HG03095 (cell line): ENCODE data around the gene MFNG.
A peak's percentile ranks its signal among the peaks of the same experiment; 100 is the strongest.

Source experiments
- ATAC-seq: cut with Tn5 transposase; IDR thresholded peaks from one replicate; pipeline ENCODE4 v1.9.1; 2021; ENCODE audit warnings: moderate library complexity; ENCODE audit not compliant: unreplicated experiment

Gene MFNG

GRCh38 chr22:37497062-37497599 lies 10.9 kb upstream of the MFNG start:
- no peak for ATAC-seq

GRCh38 chr22:37496651-37497050 lies 10.5 kb upstream of the MFNG start:
- ATAC-seq = no peak

GRCh38 chr22:37493979-37494378 lies 7.8 kb upstream of the MFNG start:
- no peak for ATAC-seq

- no peak for ATAC-seq
These were observed 6.5 kb upstream of the MFNG start for GRCh38 chr22:37492428-37493344.

GRCh38 chr22:37491559-37492427 lies 5.6 kb upstream of the MFNG start:
- no peak for ATAC-seq

GRCh38 chr22:37491106-37491505 lies 4.9 kb upstream of the MFNG start:
- no peak for ATAC-seq

GRCh38 chr22:37489983-37490382 lies 3.8 kb upstream of the MFNG start:
- ATAC-seq = no peak

GRCh38 chr22:37488337-37489135 lies 2.4 kb upstream of the MFNG start:
- no peak for ATAC-seq

- no peak for ATAC-seq
These were observed 1.4 kb upstream of the MFNG start for GRCh38 chr22:37487571-37487970.

- no peak for ATAC-seq
These were observed 945 bp upstream of the MFNG start for GRCh38 chr22:37487129-37487528.

GRCh38 chr22:37485395-37486223 lies 575 bp downstream of the MFNG start:
- peak; percentile 2 for ATAC-seq

GRCh38 chr22:37484480-37485394 lies 1.4 kb downstream of the MFNG start:
- no peak for ATAC-seq

GRCh38 chr22:37483050-37483449 lies 3.1 kb downstream of the MFNG start:
- no peak for ATAC-seq

GRCh38 chr22:37482244-37482643 lies 3.9 kb downstream of the MFNG start:
- ATAC-seq = no peak

GRCh38 chr22:37481347-37481907 lies 4.8 kb downstream of the MFNG start:
- no peak for ATAC-seq

GRCh38 chr22:37480387-37481346 lies 5.5 kb downstream of the MFNG start:
- ATAC-seq = no peak

GRCh38 chr22:37479196-37479595 lies 7.0 kb downstream of the MFNG start:
- ATAC-seq = no peak
